ENCODE data around the gene FGD2.

The FGD2 gene

GRCh38 chr6:36998723-36999038 lies 6.8 kb upstream of the FGD2 start:
- DNase-seq = no peak

GRCh38 chr6:36999061-36999750 lies 6.2 kb upstream of the FGD2 start:
- peak; percentile 94 for DNase-seq

GRCh38 chr6:36999751-37000125 lies 5.7 kb upstream of the FGD2 start:
- peak; percentile 76 for DNase-seq

- DNase-seq = peak; percentile 14
Measured at GRCh38 chr6:37004044-37004980, 1.1 kb upstream of the FGD2 start.

GRCh38 chr6:37005827-37006567 lies 542 bp downstream of the FGD2 start:
- DNase-seq = no peak

GRCh38 chr6:37006793-37007339 lies 1.4 kb downstream of the FGD2 start:
- no peak for DNase-seq

- DNase-seq = no peak
Measured at GRCh38 chr6:37007340-37008043, 2.0 kb downstream of the FGD2 start.

- DNase-seq = no peak
Measured at GRCh38 chr6:37008484-37009465, 3.3 kb downstream of the FGD2 start.

- no peak for DNase-seq
Measured at GRCh38 chr6:37010402-37010892, 5.0 kb downstream of the FGD2 start.

GRCh38 chr6:37011656-37012378 lies 6.4 kb downstream of the FGD2 start:
- DNase-seq = no peak

- no peak for DNase-seq
Measured at GRCh38 chr6:37013516-37014491, 8.3 kb downstream of the FGD2 start.

- no peak for DNase-seq
Measured at GRCh38 chr6:37014667-37015066, 9.2 kb downstream of the FGD2 start.

- no peak for DNase-seq
Measured at GRCh38 chr6:37015532-37015931, 10.1 kb downstream of the FGD2 start.

- DNase-seq = no peak
Measured at GRCh38 chr6:37016995-37017394, 11.5 kb downstream of the FGD2 start.

- DNase-seq = no peak
Measured at GRCh38 chr6:37017606-37018197, 12.2 kb downstream of the FGD2 start.

GRCh38 chr6:37018198-37019064 lies 13.0 kb downstream of the FGD2 start:
- peak; percentile 89 for DNase-seq

- DNase-seq = peak; percentile 91
Measured at GRCh38 chr6:37019065-37019450, 13.6 kb downstream of the FGD2 start.

GRCh38 chr6:37020381-37020780 lies 14.9 kb downstream of the FGD2 start:
- peak; percentile 38 for DNase-seq

Measured in NCI-H345 (cell line).